Glomerular visceral epithelial cell (primary cell): ENCODE data around the gene KRTAP5-1.

ENCODE experiments used
- DNase-seq: peaks from one replicate; pipeline ENCODE4 v3.0.0-alpha.2; 2016; ENCODE audit errors: extremely low spot score

The KRTAP5-1 gene

DNA sequence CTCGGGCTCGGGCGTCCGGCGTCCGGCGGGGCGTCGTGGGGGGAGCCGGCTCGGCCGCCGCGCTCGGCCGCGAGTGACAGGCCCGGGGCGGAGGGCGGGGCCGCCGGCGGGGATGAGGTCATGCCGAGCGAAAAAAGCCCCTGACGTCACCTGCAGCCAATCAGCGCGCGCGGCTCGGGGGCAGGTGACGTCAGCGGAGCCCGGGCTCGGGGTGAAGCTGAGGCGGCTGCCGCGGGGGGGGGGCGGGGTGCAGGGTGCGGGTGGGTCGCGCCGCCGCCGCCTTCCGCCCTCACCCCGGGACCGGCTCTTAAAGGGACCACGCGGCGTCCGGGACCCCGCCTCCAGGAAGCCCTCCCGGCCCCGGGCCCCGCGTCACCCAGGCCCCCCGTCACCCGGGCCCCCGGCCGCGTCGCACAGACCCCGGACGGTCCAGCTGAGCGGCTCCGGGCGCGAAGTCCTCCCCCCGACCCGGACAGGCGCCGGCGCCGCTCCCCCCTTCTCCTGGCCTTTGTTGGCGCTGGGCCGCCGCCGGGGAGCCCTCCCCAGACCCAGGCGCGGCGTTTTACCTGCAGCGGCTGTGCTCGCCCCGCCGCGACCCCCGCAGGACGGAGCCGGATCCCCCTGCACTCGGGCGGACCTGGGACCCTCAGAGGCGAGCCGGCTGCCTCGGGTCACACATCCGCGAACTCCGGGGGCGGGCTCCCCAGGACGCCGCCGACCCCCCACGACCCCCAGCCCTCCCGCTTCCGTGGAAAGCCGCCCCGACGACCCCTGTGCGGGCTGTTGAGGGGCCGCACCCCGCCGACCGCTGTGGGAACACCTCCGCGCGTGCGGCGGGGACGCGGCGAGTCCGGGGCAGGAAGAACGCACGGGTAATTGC, 12.6 kb downstream of the KRTAP5-1 start, which contains the start of gene DUSP8:
Gene DUSP8 (minus strand): TSS at position 75 of the 880 bp plus-strand sequence. CDS start 6,445 bp downstream, outside the sequence.
- DNase-seq: peak; percentile 95

GRCh38 chr11:1571760-1572196, 13.3 kb downstream of the KRTAP5-1 start:
- DNase-seq: no peak

GRCh38 chr11:1570896-1571759, 14.0 kb downstream of the KRTAP5-1 start:
- no peak for DNase-seq

- no peak for DNase-seq
Observed at GRCh38 chr11:1570531-1570895, 14.6 kb downstream of the KRTAP5-1 start.

DNA sequence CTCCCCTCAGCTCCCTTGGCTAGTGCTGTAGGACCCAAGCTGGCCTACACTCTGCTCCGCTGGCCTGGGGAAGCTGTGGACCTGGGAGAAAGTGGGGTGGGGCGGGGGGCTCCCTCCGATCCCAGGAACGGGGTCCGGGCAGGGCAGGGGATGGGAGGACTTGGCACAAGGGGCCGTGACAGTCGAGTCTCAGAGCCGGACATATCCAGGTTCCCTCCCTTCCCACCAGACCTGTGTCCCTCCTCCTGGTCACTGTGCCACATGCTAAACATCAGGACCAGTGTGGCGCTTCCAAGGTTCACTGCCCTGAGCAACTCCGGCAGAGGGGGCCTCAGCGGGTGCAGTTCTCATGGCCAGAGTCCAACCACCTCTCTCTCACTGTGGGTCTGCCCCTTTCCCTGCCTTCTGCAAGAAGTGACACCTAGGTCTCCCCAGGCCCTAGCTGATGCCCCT, 15.1 kb downstream of the KRTAP5-1 start:
- DNase-seq: no peak

DNA sequence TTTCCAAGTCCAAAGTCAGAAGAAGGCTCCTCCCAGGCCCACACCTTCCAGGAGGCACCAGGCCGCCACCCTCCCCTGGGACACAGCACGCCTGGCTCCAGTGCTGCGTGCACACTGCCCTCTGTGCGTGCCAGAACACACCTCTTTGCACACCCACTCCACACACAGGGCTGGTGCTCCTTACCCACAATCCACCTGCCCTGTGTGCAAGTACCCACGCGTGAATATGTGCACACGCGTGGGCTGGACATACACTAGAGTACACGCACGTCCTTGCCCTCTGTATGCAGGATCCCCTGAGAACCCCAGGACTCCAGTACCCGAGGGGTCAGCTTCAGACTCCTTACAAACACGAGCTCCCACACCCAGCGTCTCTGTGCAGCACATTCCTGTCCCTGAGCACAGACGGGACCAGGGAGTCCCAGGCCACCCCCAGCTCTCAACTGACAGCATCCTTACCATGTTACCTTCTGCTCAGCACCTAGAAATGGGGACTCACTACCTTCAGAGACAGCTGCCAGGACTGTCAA, 15.8 kb downstream of the KRTAP5-1 start:
- DNase-seq: no peak

GRCh38 chr11:1568441-1568911, 16.6 kb downstream of the KRTAP5-1 start:
- no peak for DNase-seq

GRCh38 chr11:1567721-1568100, 17.4 kb downstream of the KRTAP5-1 start:
- DNase-seq: no peak

DNA sequence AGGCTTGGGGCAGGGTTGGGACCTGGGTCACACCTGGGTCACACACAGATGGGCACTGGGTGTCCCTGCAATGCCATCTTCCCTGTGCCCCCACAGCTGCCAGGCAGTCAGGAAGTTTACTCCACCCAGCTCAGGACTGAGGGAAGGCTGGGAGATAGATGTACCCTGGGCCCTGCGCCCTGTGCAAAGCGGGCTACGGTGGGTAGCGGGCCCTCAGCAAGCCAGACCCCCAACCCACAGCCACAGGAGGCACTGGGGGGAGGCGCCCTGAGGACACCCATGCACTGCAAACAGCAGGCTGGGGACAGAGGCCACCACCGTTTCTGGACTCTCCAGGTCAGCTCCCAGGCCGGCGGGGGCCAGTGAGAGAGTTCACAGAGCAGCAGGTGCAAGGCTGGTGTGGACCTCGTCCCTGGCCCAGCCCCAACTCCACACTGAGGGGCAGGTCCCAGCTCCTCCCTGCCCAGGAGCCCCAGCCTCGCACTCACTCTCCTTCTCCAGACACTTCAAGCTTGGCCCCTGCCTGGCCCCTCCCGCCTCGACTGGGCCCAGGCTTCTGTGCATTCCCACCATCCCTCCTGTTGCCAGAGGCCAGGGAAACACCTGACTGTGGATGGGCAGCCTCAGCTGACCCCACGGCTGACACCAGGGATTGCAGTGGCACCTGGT, 17.9 kb downstream of the KRTAP5-1 start:
- DNase-seq: no peak

GRCh38 chr11:1566381-1567051, 18.6 kb downstream of the KRTAP5-1 start:
- no peak for DNase-seq

DNA sequence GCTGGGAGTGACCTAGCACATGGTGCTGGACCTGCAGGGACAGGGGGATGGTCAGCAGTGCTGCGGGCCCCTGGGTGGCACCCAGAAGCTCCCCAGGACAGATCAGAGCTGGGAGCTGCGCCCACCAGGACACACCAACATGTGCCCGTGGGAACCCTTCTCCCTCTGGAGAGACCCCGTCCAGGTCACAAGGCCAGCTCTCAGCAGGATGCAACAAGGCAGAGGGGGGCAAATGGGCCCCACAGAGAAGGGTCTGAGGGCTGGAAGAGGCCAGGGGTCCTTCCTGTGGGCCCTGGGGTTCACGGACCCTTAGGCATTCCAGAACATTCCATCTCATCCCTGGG, 19.2 kb downstream of the KRTAP5-1 start:
- no peak for DNase-seq

GRCh38 chr11:1565173-1565903, 19.7 kb downstream of the KRTAP5-1 start:
- DNase-seq: no peak

GRCh38 chr11:1564535-1565172, 20.4 kb downstream of the KRTAP5-1 start:
- peak; percentile 94 for DNase-seq

DNA sequence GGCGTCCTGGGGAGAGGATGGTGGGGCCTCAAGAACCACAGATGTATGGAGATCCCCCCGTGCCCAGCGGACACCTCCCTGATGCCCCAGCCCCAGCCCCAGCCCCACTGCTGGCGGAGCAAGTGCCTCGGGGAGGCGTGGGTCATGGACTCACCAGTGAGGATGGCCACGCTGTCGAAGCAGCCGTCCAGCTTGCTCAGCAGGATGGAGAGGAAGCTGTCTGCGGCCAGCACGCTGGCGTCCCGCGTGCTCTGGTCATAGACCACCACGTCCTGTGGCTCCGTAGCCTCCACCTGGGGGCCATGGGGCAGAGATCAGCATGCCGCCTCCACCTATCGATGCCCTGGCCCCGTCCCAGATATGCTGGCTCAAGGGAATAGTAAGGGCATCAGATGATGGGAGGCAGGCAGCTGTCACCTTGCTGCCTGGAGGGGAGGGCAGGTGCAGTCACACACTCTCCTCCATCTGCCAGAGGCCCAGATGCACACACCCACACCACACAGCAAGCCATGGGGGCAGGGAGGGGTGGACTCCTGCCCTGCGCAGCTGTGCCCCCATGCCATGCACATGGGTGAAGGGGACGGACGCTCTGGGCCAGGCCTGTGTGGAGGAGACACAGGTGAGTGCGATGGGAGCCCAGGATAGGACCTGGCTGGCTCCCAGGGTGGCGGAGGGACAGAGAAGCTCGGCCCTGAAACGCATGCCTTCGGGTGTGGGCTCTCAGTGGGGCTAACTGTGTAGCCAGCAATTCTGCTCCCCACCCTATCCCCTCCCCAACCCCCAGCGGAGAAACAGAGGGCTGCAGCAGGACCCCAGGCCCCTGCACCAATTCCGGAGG, 21.2 kb downstream of the KRTAP5-1 start:
- no peak for DNase-seq

DNA sequence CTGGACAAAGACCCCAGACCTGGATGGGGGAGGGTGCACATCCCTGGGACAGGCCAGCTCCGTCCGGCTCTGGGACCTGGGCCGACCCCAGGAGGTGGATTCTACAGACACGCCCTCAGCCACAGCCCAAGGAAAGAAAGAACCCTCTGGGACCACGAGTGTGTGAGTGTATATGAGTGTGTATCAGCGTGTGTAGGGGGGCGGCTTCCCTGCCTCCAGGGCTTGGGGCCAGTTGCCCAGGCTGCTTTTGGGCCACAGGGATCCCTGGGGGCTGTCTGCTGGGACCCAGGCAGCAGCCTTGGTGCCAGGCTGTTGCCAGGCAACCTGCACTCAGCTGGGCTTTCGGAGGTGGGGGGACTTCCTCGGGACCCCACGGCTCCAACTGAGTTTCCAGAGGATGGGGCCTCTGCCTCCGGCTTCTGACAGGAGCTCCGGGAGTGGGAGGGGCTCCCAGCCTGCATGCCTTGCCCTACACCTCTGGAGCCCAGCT, 21.9 kb downstream of the KRTAP5-1 start:
- no peak for DNase-seq

DNA sequence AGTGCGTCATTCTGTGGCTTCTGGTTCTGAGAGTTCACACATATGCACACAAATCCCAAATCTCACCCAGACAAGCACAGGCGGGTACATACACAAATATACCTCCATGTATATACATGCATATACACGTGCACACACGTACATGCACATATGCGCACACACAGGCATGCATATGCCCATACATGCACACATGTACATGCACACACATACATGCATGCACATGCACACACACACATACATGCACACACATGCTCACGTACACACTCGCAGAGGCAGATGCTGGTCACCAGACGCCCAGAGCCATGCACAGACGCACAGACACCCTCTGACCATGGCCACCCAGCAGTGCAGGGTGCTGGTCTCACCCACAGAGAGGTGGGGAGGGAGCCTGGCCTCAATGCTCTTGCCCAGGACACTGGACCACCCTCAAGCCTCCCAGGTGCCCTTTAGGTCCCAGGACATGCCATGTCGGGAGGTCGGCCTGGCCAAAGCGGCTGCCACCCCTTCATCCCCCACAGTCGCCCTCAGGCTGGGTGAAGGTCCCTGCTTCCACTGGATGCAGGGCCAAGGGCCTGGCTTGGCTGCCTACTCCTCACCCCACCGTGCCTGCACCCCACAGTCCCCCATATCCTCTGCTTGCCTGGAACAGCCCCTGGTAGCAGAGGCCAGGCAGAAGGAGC, 22.5 kb downstream of the KRTAP5-1 start:
- no peak for DNase-seq

GRCh38 chr11:1561955-1562354, 23.1 kb downstream of the KRTAP5-1 start:
- no peak for DNase-seq

GRCh38 chr11:1561266-1561665, 23.8 kb downstream of the KRTAP5-1 start:
- DNase-seq: no peak
